Large intestine (tissue), 3 donors: ENCODE measurements around the gene UGT2A1. TPM values are rescaled to one million over a fixed set of nuclear protein-coding genes. Genes with fewer than 3 reads are reported as not detected.

Source experiments
- DNase-seq, 2 donors: peaks; one replicate each; pipeline versions ENCODE4 v3.0.0 to v3.0.0-alpha.2; 2013
- H3K27ac ChIP-seq: one replicate; pipeline ENCODE4 v1.5.1; 2013; ENCODE audit warnings: low read length
- H3K27me3 ChIP-seq: 2 replicates; pipeline ENCODE4 v1.6.1; 2013; ENCODE audit warnings: low read length; ENCODE audit not compliant: control insufficient read depth, insufficient read depth
- H3K36me3 ChIP-seq: 2 replicates; pipeline ENCODE4 v1.6.1; 2013; ENCODE audit warnings: low read length; ENCODE audit not compliant: control insufficient read depth, insufficient read depth
- H3K4me1 ChIP-seq: one replicate; pipeline ENCODE4 v1.6.1; 2013; ENCODE audit warnings: low read length; ENCODE audit not compliant: control insufficient read depth, insufficient read depth
- H3K4me3 ChIP-seq: one replicate; pipeline ENCODE4 v1.5.1; 2013; ENCODE audit warnings: low read length
- H3K9me3 ChIP-seq: one replicate; pipeline ENCODE4 v1.6.1; 2013; ENCODE audit warnings: mild to moderate bottlenecking, low read depth, low read length, moderate library complexity; ENCODE audit not compliant: control insufficient read depth
- WGBS: methylation state at CpG from one replicate; pipeline ENCODE4 v1.1.5; 2013; ENCODE audit warnings: low lambda C conversion rate; ENCODE audit not compliant: insufficient coverage; 5-methylcytosine and 5-hydroxymethylcytosine counted together
- polyA plus RNA-seq: library from polyadenylated mRNA; unstranded; fragments of 120-200 nt; gene quantifications from one replicate; pipeline ENCODE4 v1.2.1, GENCODE V29; 2013

The UGT2A1 gene
- polyA plus RNA-seq, 1 donor: 0.04 TPM

GRCh38 chr4:69656653-69657158 lies 3.7 kb upstream of the UGT2A1 start:
- H3K27me3 ChIP-seq: no peaks in the 10 kb centered on the region
- H3K4me3 ChIP-seq: no peak overlapping the region
- H3K9me3 ChIP-seq: peaks cover 7% of the 10 kb centered on the region
- no peak for DNase-seq
- H3K27ac ChIP-seq: no peak overlapping the region
- no peaks in the 10 kb centered on the region for H3K4me1 ChIP-seq
- no CpG with 5 or more reads among the region's 6 CpGs for WGBS
- H3K36me3 ChIP-seq: no peaks in the 10 kb centered on the region

- no peaks in the 10 kb centered on the region for H3K9me3 ChIP-seq
- no peaks in the 10 kb centered on the region for H3K27me3 ChIP-seq
- no peaks in the 10 kb centered on the region for H3K36me3 ChIP-seq
- no peak overlapping the region for H3K4me3 ChIP-seq
- 92% methylated on average over 2 of the region's 3 CpGs for WGBS
- H3K27ac ChIP-seq: no peak overlapping the region
- DNase-seq: no peak
- no peaks in the 10 kb centered on the region for H3K4me1 ChIP-seq
These were observed 2.2 kb downstream of the UGT2A1 start for GRCh38 chr4:69650872-69651271.

- Histone ChIP-seq H3K4me1 (no peaks in the 10 kb centered on the region), H3K36me3 (no peaks in the 10 kb centered on the region), H3K9me3 (no peaks in the 10 kb centered on the region), H3K27ac (no peak overlapping the region), H3K4me3 (no peak overlapping the region), H3K27me3 (no peaks in the 10 kb centered on the region)
- no CpG with 5 or more reads among the region's 2 CpGs for WGBS
- DNase-seq: no peak
These were observed 3.4 kb downstream of the UGT2A1 start for GRCh38 chr4:69649629-69650028.

- no peaks in the 10 kb centered on the region for H3K4me1 ChIP-seq
- H3K27ac ChIP-seq: no peak overlapping the region
- WGBS: 60% methylated on average over 1 of the region's 1 CpG
- no peak overlapping the region for H3K4me3 ChIP-seq
- no peaks in the 10 kb centered on the region for H3K36me3 ChIP-seq
- no peak for DNase-seq
- no peaks in the 10 kb centered on the region for H3K27me3 ChIP-seq
- no peaks in the 10 kb centered on the region for H3K9me3 ChIP-seq
These were observed 3.8 kb downstream of the UGT2A1 start for GRCh38 chr4:69649207-69649606.

GRCh38 chr4:69642961-69643360 lies 10.1 kb downstream of the UGT2A1 start:
- Histone ChIP-seq H3K36me3 (no peaks in the 10 kb centered on the region), H3K4me3 (no peak overlapping the region), H3K9me3 (no peaks in the 10 kb centered on the region), H3K27ac (no peak overlapping the region), H3K4me1 (no peaks in the 10 kb centered on the region), H3K27me3 (no peaks in the 10 kb centered on the region)
- 80% methylated on average over 2 of the region's 2 CpGs for WGBS
- no peak for DNase-seq

GRCh38 chr4:69640289-69640688 lies 12.8 kb downstream of the UGT2A1 start:
- no peaks in the 10 kb centered on the region for H3K36me3 ChIP-seq
- no peak overlapping the region for H3K4me3 ChIP-seq
- WGBS: 94% methylated on average over 2 of the region's 2 CpGs
- no peaks in the 10 kb centered on the region for H3K9me3 ChIP-seq
- H3K27ac ChIP-seq: no peak overlapping the region
- no peaks in the 10 kb centered on the region for H3K4me1 ChIP-seq
- no peaks in the 10 kb centered on the region for H3K27me3 ChIP-seq
- no peak for DNase-seq

GRCh38 chr4:69639542-69639941 lies 13.5 kb downstream of the UGT2A1 start, which contains the start of gene UGT2A2:
TSS of gene UGT2A2 (minus strand) at chr4:69639642. CDS start at chr4:69639640, 2 bp downstream.
- WGBS: 100% methylated on average over 1 of the region's 3 CpGs
- Histone ChIP-seq H3K27ac (no peak within 1 kb of the TSS), H3K27me3 (no peaks in the 10 kb centered on the region), H3K4me1 (no peaks in the 10 kb centered on the region), H3K36me3 (no peaks in the 10 kb centered on the region), H3K4me3 (no peak within 1 kb of the TSS), H3K9me3 (no peaks in the 10 kb centered on the region)
- DNase-seq: no peak

- Histone ChIP-seq H3K4me3 (no peak overlapping the region), H3K9me3 (peaks cover 3% of the 10 kb centered on the region), H3K27me3 (no peaks in the 10 kb centered on the region), H3K4me1 (no peaks in the 10 kb centered on the region), H3K36me3 (no peaks in the 10 kb centered on the region), H3K27ac (no peak overlapping the region)
- 67% methylated on average over 6 of the region's 6 CpGs for WGBS
- peak; percentile 11 to 48 for DNase-seq
These were observed 35.9 kb downstream of the UGT2A1 start for GRCh38 chr4:69617083-69617694.

GRCh38 chr4:69610484-69610883 lies 42.6 kb downstream of the UGT2A1 start:
- Histone ChIP-seq H3K27me3 (no peaks in the 10 kb centered on the region), H3K4me3 (no peak overlapping the region), H3K9me3 (peaks cover 3% of the 10 kb centered on the region), H3K4me1 (no peaks in the 10 kb centered on the region), H3K36me3 (no peaks in the 10 kb centered on the region), H3K27ac (no peak overlapping the region)
- no peak for DNase-seq
- no CpG with 5 or more reads among the region's 1 CpG for WGBS

GRCh38 chr4:69601065-69601464 lies 52.0 kb downstream of the UGT2A1 start:
- H3K27ac ChIP-seq: no peak overlapping the region
- WGBS: no CpG with 5 or more reads among the region's 4 CpGs
- no peak for DNase-seq
- H3K4me1 ChIP-seq: no peaks in the 10 kb centered on the region
- no peaks in the 10 kb centered on the region for H3K27me3 ChIP-seq
- no peak overlapping the region for H3K4me3 ChIP-seq
- no peaks in the 10 kb centered on the region for H3K9me3 ChIP-seq
- no peaks in the 10 kb centered on the region for H3K36me3 ChIP-seq

GRCh38 chr4:69600013-69600412 lies 53.0 kb downstream of the UGT2A1 start:
- H3K9me3 ChIP-seq: no peaks in the 10 kb centered on the region
- no CpG with 5 or more reads among the region's 2 CpGs for WGBS
- no peak overlapping the region for H3K27ac ChIP-seq
- no peaks in the 10 kb centered on the region for H3K27me3 ChIP-seq
- no peak for DNase-seq
- no peak overlapping the region for H3K4me3 ChIP-seq
- no peaks in the 10 kb centered on the region for H3K4me1 ChIP-seq
- H3K36me3 ChIP-seq: no peaks in the 10 kb centered on the region
